Erythroblast (primary cell): ENCODE results near the gene C1orf198.
"Not testable (repeated sequence)": the region's sequence is repeated elsewhere in the genome, so short reads cannot be mapped to it uniquely, and the experiment has no call there.

Source experiments
- DNase-seq, 2 experiments: peaks; one replicate each; lab custom pipeline; 2025; lab: John Stamatoyannopoulos, UW
- GATA1 ChIP-seq: IDR thresholded peaks from 2 replicates; pipeline ENCODE4 v1.6.1; 2011; ENCODE audit warnings: low read depth, mild to moderate bottlenecking, control low read depth, low read length, moderate library complexity
- POLR2A ChIP-seq: IDR thresholded peaks from 2 replicates; pipeline ENCODE4 v1.6.1; 2011; ENCODE audit warnings: mild to moderate bottlenecking, low read length

Gene C1orf198

DNA sequence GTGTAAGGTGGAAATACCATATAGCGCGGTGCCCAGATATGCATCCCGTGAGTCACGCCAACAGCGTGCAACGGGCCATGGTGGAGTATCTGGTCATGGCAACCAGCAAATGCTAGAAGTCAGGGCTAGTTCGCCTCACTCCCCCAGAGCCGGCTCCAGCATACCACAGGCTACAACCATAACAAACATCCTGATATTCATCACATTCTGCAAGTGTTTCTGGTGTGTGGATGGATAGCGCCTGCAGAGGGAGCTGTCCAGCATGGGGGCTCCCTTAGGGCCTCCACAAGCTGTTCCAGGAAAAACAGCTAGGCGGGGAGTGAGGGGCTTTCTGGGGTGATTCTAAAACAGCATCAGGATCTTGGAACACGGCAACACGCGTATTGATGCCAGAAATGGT, 6.8 kb downstream of the C1orf198 start:
- TF ChIP-seq GATA1 = no peak
- TF ChIP-seq POLR2A = no peak
- peak; percentile 16 to 25 for DNase-seq

DNA sequence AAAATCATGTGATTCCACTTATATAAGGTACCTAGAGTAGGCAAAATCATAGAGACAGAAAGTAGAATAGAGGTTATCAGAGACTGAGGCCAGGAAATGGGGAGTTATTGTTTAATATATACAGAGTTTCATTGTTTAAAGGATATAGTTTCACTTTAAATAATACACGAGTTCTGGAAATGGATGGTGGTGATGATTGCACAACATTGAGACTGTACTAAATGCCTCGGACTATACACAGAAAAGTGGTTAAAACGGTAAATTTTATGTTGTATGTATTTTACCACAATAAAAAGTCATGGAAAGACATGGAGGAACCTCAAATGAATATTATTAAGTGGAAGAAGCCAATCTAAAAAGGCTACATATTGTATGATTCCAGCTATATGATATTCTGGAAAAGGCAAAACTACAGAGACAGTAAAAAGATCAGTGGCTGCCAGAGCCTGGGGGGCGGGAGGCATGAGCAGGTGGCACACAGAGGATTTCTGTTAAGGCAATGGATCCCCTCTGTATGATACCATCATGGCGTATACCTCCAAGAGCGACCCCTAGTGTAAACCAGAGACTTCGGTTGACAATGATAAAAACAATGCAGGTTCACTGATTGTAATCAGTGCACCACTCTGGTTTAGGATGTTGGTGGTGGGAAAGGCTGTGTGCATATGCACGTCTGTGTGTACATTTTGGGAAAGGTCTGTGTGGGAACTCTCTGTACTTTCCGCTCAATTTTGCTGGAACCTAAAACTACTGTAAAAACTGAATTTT, 7.5 kb downstream of the C1orf198 start:
- DNase-seq = no peak
- TF ChIP-seq POLR2A (no peak), GATA1 (no peak)

DNA sequence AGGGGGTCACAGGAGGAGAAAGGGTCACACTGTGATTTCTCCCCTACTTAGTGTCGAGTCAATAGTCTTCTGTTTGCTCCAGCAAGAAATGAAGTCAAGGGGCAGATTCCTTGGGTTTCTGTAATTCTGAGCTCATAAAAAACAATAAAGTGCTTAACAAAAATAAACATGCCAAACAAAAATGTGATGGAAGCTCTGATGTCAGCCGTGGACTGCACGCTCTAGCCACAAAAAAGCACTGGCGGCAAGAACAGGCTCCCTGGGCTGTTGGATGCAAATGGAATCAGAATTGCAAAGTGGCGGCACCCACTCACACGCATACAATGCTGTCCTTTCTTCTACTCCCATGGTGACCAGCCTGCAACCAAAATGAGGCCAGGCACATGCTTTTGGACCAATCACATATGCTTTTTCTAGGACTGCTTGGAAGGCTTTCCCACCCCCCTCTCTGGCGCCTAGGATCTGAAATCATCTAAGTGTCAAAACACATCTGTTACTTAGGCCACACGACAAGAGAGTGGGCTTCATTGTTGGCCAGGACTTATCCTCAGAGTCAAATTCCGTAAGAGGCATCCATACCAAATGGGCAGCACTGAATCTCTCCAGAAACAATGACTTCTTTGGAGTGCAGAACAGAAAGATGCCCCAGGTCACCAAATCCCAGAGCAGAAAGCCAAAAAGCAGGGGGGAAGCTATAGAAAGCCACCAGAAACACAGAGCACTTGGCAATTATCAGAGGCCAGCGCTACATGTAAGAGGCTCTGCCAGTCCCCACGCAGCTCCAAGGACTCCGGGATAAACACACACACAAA, 9.2 kb downstream of the C1orf198 start:
- DNase-seq = no peak
- TF ChIP-seq POLR2A = no peak
- TF ChIP-seq GATA1 = no peak

DNA sequence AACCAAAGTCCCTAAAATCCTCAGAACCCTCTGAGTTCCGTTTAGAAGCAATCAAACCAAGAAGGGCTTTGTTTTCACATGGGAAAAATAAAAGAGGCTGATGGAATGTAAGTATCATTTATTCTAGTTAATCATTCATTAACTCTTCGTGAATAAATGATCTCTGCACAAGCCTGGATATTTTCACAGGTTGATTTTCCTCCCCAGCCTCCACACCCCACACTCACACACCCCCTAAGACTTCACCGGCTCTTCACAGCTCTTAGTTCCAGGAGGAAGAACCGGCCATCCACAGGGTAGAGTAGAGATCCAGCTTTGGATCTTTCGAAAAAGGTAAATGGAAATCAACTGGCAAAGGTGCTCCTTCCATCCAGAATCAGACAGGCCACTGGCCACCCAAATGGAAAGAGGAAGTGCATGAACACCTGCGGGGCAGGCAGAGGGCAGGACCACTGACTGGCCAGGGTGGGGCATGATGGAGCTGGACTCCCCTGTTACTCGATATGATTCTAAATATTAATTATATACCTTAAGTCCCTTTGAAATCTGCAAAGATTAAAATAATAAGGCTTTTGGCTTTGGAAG, 10.0 kb downstream of the C1orf198 start:
- TF ChIP-seq POLR2A (no peak), GATA1 (no peak)
- no peak for DNase-seq

DNA sequence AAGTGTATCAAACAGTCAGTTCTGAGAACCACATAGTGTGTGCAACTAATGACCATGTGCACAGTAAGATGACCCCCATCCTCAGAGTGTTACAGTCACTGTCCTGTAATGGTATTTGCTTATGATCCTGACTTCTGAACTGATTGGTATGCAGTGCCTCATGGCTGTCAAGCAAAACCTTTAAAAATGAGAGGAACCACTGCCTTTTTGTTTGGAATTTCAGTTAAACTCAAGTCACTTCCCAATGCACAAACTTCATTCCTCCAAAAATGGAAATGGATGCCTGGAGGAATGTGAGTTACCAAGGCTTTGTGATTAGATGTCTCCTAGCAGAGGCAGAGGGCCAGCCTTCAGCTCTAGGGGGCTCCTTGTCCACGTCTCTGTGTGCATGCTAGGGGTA, 10.5 kb downstream of the C1orf198 start:
- no peak for DNase-seq
- no peak for TF ChIP-seq GATA1
- no peak for TF ChIP-seq POLR2A

DNA sequence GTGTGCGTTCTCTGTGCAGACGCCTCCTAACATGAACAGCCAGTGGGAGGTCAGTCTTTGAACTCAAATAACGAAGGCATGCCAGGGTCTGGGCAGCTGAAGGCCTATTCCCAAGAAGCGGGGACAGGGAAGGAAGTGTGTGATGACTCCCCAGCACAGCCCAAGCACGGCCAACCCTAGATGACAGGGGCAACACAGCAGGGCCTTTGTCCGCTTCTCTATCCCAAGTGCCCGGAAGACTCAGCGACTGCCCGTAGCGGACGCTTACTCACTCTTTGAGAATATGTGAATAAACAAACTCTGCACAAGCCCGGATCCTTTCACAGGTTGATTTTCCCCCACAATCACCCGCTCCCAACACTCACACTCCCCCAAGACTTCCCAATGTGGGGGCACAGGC, 11.2 kb downstream of the C1orf198 start:
- no peak for DNase-seq
- TF ChIP-seq POLR2A = no peak
- TF ChIP-seq GATA1 = no peak

DNA sequence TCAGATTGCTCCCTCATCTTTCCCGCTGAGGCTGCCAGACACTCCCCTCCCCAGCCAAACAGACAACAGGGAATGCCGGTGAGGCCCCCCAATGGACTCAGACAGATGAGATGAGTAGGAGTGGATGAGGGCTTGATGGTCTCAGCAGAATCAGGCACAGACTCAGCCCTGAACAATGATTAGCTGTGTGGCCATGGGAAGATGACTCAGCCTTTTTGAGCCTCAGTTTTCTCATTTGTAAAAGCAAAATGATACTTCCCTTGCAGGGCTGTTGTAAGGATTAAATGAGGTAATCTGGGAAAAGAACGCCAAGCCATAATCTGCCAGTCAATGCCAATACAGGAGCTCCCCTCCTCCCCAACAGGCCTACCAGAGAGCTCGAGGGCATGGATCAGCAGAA, 12.4 kb downstream of the C1orf198 start:
- no peak for DNase-seq
- TF ChIP-seq GATA1 (no peak), POLR2A (no peak)

DNA sequence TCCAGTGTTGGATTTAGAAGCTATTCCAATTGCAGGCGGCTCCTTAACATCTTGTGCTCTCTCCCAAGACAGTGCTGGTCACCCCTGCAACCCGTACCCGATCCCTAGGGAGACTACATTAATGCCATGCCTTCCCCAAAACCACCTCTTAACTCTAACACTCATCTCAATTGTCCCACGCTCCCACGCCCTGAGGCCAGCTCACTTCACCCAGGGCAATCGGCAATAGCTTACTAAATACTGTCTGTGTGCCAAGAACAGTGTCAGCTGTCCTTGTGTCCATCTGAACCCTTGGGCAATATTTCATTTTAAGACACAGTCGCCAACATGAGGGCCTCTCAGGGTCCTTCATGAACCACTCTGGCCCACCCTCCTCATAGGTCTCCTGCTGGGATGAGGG, 13.9 kb downstream of the C1orf198 start:
- no peak for TF ChIP-seq GATA1
- no peak for TF ChIP-seq POLR2A
- DNase-seq = no peak

DNA sequence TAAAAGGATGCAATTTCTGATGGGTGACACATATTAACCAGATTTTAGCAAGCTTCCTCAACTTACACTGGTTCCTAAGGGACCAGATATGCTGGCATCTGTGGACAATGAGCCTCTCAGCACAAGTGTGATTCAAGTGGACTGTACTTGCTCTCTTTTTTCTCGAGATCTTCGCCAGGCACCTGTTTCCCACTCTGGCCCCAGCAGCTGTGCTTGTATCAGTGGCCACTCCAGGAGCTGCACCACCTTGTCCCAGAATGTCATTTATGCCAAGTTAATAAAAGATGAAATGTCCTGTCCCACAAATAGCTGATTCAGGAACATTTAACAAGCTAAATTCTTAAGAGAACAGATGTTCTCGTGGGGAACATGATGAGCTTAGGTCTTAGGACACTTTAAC, 14.6 kb downstream of the C1orf198 start:
- DNase-seq = no peak
- TF ChIP-seq GATA1 (no peak), POLR2A (no peak)

DNA sequence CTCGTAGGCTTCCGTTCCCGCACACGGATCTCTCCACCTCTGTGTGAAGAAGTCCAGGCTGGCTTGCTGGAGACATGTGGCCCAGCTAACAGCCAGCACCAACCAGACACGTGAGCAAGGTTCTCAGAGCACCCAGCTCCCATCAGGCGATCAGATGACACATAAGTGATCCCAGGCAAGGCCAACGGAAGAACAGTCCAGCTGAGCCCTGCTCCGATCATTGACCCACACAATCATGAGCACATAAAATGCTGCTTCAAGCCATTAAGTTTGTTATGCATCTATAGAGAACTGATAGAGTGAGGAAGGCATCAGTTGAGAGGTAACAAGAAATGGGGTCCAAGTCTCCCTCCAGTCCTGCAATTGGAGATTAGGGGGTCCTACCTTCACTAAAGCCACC, 15.4 kb downstream of the C1orf198 start:
- no peak for TF ChIP-seq POLR2A
- no peak for TF ChIP-seq GATA1
- no peak for DNase-seq

DNA sequence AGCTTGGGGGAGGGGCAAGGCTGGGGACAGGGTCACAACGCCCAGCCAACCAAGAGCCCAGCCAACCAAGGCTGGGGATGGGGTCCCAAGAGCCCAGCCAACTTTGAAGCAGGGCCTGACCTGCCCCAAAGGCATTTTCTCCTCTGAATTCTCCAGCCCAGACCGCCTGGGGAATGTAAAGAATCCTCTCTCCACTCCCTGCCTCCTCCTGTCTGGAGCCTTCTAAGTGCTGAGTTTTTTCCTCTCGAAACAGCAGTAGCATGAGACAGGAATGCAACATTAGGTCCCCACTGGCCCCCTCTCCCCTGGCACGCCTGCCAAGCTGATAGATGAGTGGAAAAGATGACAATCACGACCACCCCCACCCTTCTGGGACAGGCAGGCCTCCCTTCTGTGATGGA, 17.0 kb downstream of the C1orf198 start:
- DNase-seq = no peak
- TF ChIP-seq POLR2A (no peak), GATA1 (no peak)

DNA sequence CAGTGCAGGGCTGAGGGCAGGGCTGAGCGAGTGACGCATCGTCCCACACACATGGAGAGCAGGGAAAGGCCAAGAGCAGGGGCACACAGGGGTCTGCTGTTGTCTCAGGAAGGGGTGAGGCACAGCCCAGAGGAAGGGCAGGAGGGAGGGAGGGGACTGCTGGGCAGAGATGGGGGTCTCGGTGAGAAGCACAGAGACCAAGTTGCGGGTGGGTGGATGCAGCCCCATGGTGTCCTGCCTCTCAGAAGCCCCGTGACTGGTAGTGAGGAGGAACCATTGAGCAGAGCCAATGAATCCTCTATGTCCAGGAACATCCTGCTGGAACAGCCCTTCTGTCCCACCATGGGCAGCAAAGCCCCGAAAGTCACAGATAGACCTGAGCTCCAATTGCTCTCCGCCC, 17.8 kb downstream of the C1orf198 start:
- TF ChIP-seq POLR2A (no peak), GATA1 (no peak)
- DNase-seq = no peak

DNA sequence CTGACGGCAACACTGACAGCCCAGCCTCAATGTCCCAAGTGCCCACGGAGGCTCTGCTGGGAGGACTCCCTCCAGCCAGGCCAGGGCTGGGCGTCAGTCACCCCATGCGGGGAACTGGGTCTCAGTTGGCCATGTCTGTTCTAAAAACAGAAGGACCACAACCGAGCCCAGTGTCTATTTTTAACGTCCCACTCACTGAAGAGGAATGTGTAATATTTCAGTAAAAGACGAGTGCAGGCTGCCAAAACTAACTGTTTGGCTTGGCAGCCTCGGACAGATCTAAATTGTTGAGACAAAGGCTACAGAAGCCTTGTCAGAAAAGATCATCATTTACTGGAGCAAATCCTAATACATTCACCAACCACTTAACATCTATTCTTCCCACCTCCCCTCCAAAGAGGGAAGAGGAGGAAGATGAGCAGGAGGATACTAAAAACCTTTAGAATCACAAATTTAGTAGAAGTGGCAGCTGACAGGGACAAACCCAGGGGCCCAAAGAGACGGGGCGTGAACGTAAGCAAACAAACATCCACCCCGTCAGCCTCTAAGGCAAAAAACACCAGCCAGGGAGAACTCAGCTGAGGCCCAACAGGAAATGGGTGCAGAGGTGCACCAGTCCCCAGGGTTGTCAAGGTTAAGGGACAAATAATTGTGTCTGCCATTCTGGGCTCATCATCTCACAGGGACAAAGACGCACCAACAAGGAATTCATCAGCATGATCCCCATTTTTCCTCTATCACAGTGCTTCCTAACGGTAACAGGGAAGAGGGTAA, 18.7 kb downstream of the C1orf198 start:
- no peak for DNase-seq
- TF ChIP-seq POLR2A (no peak), GATA1 (no peak)

DNA sequence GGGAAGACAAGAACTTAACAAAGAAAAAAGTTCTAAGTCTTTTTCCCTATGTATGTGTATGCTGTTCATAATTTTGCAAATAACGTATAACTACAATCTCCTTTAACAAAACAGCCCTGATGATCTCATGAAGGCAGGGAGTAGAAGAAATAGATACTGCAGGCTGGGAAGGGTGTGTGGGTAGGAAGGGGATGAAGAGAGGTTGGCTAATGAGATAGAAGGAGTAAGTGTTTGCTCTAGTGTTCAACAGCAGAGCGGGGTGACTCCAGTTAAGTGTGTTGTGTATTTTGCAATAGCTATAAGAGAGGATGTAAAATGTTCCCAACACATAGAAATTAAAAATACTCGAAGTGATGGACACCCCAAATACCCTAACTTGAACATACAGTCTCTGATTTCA, 20.1 kb downstream of the C1orf198 start:
- TF ChIP-seq GATA1 = no peak
- no peak for DNase-seq

DNA sequence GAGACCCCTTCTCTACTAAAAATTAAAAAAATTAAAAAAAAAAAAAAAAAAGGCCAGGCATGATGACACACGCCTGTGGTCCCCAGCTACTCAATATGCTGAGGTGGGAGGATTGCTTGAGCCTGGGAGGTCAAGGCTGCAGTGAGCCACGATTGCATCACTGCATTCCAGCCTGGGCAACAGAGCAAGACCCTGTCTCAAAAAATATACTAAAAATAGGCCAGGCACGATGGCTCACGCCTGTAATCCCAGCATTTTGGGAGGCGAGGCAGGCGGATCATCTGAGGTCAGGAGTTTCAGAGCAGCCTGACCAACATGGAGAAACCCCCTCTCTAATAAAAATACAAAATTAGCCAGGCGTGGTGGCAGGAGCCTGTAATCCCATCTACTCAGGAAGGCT, 23.1 kb downstream of the C1orf198 start:
- not testable (repeated sequence) for DNase-seq
